BLaER1 treated with 17β-estradiol and CSF1 and Interleukin-3, amounts not matched to agents 10 nM and 100 nM (cell line): ENCODE data around the gene MSRB2.
A peak's percentile ranks its signal among the peaks of the same experiment; 100 is the strongest.
"Not testable (repeated sequence)": the region's sequence is repeated elsewhere in the genome, so short reads cannot be mapped to it uniquely, and the experiment has no call there.

Source experiments
- H3K27ac ChIP-seq, 11 experiments: shearing (Covaris generic); formaldehyde crosslinking; 2 replicates each; pipeline ENCODE4 v1.8.1; 2022
- H3K27me3 ChIP-seq, 11 experiments: shearing (Covaris generic); formaldehyde crosslinking; 2 replicates each; pipeline ENCODE4 v1.8.1; 2022
- H3K36me3 ChIP-seq, 11 experiments: shearing (Covaris generic); formaldehyde crosslinking; 2 replicates each; pipeline ENCODE4 v1.8.1; 2022
- H3K4me1 ChIP-seq, 10 experiments: shearing (Covaris generic); formaldehyde crosslinking; 2 replicates each; pipeline ENCODE4 v1.8.1; 2022
- H3K4me2 ChIP-seq, 11 experiments: shearing (Covaris generic); formaldehyde crosslinking; 2 replicates each; pipeline ENCODE4 v1.8.1; 2022
- H3K4me3 ChIP-seq, 10 experiments: shearing (Covaris generic); formaldehyde crosslinking; 2 replicates each; pipeline ENCODE4 v1.8.1; 2022
- H3K9ac ChIP-seq, 11 experiments: shearing (Covaris generic); formaldehyde crosslinking; 2 replicates each; pipeline ENCODE4 v1.8.1; 2022
- H3K9me3 ChIP-seq, 11 experiments: shearing (Covaris generic); formaldehyde crosslinking; replicated peaks in 1 of 11; 2 replicates each; pipeline ENCODE4 v1.8.1; 2022
- H4K20me1 ChIP-seq, 11 experiments: shearing (Covaris generic); formaldehyde crosslinking; 2 replicates each; pipeline ENCODE4 v1.8.1; 2022
- Cebpa-rat ChIP-seq, 11 experiments: shearing (Covaris generic); IDR thresholded peaks; 2 replicates each; pipeline ENCODE4 v1.8.1; 2022

MSRB2 gene

DNA sequence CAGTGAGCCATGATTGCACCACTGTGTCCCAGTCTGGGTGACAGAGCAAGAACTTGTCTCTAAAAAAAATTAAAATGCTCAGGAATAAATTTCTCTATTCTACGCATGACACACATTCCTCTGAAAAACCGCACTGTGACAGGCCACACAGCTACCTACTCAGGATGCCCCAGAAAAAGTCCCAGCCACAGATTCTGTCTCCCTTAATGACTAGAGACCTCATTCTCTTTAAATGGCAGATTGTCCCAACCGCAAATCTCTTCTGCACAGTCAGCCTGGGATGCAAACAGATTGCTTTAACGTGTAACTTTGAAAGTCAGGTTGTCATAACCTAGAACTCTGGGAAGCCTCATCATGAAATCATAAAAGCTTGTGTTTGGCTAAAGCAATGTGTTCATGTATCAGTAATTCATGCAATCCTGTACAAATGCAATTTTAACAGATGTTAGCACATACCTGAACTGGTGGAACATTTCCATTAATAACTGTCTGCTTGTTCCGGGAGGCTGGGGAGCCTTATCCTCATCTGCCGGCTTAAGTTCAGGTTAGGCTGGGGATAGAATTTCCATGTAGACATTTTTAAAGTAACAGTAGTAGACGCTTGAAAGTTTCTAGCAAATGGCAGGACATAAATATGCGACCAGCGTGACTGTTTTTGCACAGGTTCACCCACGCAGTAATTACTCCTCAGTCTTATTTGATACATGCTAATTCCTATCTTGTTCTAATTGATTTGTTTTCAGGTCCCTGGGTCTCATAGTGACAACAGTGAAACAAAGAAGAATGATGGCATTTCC lies 26.2 kb upstream of the MSRB2 start:
- no peaks in the 10 kb centered on the region for H3K36me3 ChIP-seq
- TF ChIP-seq Cebpa-rat (IDR thresholded peaks at IDR 0.05), result no peak

GRCh38 chr10:23070092-23070912 lies 25.1 kb upstream of the MSRB2 start:
- H3K4me3 ChIP-seq, H3K4me2 ChIP-seq, H4K20me1 ChIP-seq, H3K9me3 ChIP-seq, H3K36me3 ChIP-seq, H3K27me3 ChIP-seq, H3K9ac ChIP-seq, H3K27ac ChIP-seq: not testable (repeated sequence)
- H3K4me1 ChIP-seq, result peaks cover 0 to 11% (median 0%) of the 10 kb centered on the region in 10 experiments; a peak in 3 of 20 replicates

More for the DNA sequence above, 26.2 kb upstream of the MSRB2 start:
- Histone ChIP-seq H3K9ac (no peak overlapping the region), H4K20me1 (no peaks in the 10 kb centered on the region), H3K4me2 (no peak overlapping the region), H3K4me3 (no peak overlapping the region), H3K9me3 (no peaks in the 10 kb centered on the region), H3K27me3 (no peaks in the 10 kb centered on the region), H3K27ac (no peak overlapping the region), H3K4me1 (peaks cover 0 to 11% (median 0%) of the 10 kb centered on the region in 10 experiments; a peak in 3 of 20 replicates)

DNA sequence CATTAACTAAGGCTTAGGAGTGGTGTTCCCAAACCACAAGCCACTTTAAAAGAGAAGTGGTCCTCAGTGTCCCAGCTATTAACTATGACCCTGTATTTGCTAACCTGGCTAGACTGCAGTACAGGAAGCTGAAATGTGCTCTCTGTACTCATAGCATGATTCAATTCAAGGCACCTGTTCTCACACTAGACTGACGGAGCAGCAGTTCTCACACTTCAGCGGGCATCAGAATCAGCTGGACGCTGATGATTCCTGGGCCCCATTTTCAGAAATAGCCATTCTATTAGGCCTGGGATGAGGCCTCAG lies 24.5 kb upstream of the MSRB2 start:
- no peak overlapping the region for H3K4me3 ChIP-seq
- no peaks in the 10 kb centered on the region for H3K9me3 ChIP-seq
- no peak for TF ChIP-seq Cebpa-rat (IDR thresholded peaks at IDR 0.05)
- H3K4me2 ChIP-seq, result no peak overlapping the region
- no peaks in the 10 kb centered on the region for H3K36me3 ChIP-seq
- no peak overlapping the region for H3K9ac ChIP-seq
- no peak overlapping the region for H3K27ac ChIP-seq
- peaks cover 0 to 11% (median 0%) of the 10 kb centered on the region in 10 experiments; a peak in 3 of 20 replicates for H3K4me1 ChIP-seq
- no peaks in the 10 kb centered on the region for H3K27me3 ChIP-seq
- no peaks in the 10 kb centered on the region for H4K20me1 ChIP-seq

DNA sequence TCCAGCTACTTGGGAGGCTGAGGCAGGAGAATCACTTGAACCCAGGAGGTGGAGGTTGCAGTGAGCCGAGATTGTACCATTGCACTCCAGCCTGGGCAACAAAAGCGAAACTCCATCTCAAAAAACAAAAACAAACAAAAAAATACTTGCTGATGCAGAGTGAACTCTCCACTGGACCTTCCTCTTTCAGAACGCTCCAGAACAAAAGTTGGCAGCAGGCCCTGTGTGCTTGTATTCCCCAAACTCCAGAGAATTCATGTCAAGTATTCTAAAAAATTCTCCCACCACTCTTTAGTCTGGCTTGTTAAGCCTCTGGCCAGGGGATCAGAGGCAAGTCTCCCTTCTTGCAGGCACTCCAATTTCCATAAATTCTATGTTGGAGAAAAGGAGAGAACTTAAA lies 22.8 kb upstream of the MSRB2 start:
- Histone ChIP-seq H3K4me1 (peaks cover 0 to 11% (median 0%) of the 10 kb centered on the region in 10 experiments; a peak in 3 of 20 replicates), H3K4me2 (peak overlapping the region in 2 of 11 experiments; percentile 40 to 54; a peak in 4 of 22 replicates)
- H3K4me3 ChIP-seq, H3K36me3 ChIP-seq, H3K9me3 ChIP-seq, H3K27ac ChIP-seq, H3K9ac ChIP-seq, H3K27me3 ChIP-seq, H4K20me1 ChIP-seq: not testable (repeated sequence)

GRCh38 chr10:23073527-23073926 lies 21.9 kb upstream of the MSRB2 start:
- Histone ChIP-seq H3K4me1 (peaks cover 0 to 11% (median 0%) of the 10 kb centered on the region in 10 experiments; a peak in 3 of 20 replicates), H3K36me3 (no peaks in the 10 kb centered on the region), H3K4me2 (no peak overlapping the region), H3K9me3 (no peaks in the 10 kb centered on the region), H3K27me3 (no peaks in the 10 kb centered on the region), H4K20me1 (no peaks in the 10 kb centered on the region), H3K4me3 (no peak overlapping the region), H3K27ac (no peak overlapping the region), H3K9ac (no peak overlapping the region)
- no peak for TF ChIP-seq Cebpa-rat (IDR thresholded peaks at IDR 0.05)

DNA sequence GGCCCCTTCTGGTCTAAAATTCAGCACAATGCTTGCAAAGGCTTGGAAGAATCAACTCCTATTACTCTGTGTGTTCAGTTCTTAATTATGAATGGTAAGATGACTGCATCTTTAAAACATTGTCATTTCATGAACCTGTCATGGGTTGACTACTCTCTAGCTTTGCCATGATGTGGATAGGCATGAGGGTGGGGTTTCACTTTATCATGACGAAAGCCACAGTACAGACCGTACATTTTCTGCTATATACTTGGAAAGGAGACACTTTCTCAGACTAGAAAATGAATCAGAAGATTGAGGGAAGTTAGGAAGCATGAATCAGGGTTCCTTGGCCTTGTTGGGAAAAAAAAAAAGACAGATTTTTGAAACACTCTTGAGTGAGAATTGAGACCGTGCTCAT lies 19.7 kb upstream of the MSRB2 start:
- no peak overlapping the region for H3K4me3 ChIP-seq
- peaks cover 0 to 11% (median 0%) of the 10 kb centered on the region in 10 experiments; a peak in 3 of 20 replicates for H3K4me1 ChIP-seq
- H3K4me2 ChIP-seq, result no peak overlapping the region
- no peaks in the 10 kb centered on the region for H3K36me3 ChIP-seq
- TF ChIP-seq Cebpa-rat (IDR thresholded peaks at IDR 0.05), result no peak
- no peak overlapping the region for H3K27ac ChIP-seq
- H3K9me3 ChIP-seq, result no peaks in the 10 kb centered on the region
- no peak overlapping the region for H3K9ac ChIP-seq
- H3K27me3 ChIP-seq, result no peaks in the 10 kb centered on the region
- no peaks in the 10 kb centered on the region for H4K20me1 ChIP-seq

DNA sequence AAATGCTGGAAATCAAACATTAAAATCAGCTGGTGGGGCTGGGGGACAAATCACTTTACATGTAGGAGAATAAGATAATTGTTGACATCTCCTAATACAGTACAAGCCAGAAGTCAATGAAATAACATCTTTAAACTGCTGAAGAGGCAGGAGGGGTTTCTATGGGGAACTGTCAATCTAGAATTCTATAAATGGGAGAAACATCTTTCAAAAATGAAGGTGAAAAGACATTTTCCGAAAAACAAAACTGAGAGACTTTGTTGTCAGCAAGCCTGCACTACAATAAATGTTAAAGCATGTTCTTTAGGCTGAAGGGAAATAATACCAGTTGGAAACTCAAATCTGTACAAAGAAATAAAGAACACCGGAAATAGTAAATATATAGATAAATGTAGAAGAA lies 17.3 kb upstream of the MSRB2 start:
- H4K20me1 ChIP-seq, result no peaks in the 10 kb centered on the region
- no peak overlapping the region for H3K4me3 ChIP-seq
- no peak overlapping the region for H3K27ac ChIP-seq
- H3K27me3 ChIP-seq, result no peaks in the 10 kb centered on the region
- no peak overlapping the region for H3K4me2 ChIP-seq
- H3K9ac ChIP-seq, result no peak overlapping the region
- no peaks in the 10 kb centered on the region for H3K36me3 ChIP-seq
- TF ChIP-seq Cebpa-rat (IDR thresholded peaks at IDR 0.05), result no peak
- no peaks in the 10 kb centered on the region for H3K9me3 ChIP-seq
- H3K4me1 ChIP-seq, result no peaks in the 10 kb centered on the region

DNA sequence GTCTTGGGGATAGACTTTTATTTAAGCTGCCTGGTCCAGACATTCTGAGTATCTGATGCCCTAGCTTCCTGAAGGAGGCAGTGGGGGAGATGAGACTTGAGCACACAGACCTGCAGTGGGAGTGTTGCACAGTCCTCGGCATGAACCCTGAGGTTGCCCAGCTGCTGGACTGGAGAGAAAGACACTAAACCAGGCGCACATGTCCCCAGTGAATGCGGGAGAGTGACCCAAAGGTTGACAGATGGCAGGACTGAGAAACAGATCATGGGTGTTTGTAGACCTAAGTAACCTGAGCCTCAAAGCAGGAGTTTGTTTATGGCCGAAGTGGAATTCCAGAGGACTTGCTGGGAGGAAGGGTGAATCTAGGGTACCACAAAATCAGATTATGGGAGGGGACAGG lies 15.7 kb upstream of the MSRB2 start:
- Histone ChIP-seq H4K20me1 (no peaks in the 10 kb centered on the region), H3K27me3 (no peaks in the 10 kb centered on the region), H3K9ac (no peak overlapping the region), H3K4me3 (no peak overlapping the region), H3K4me1 (no peaks in the 10 kb centered on the region), H3K27ac (no peak overlapping the region), H3K4me2 (no peak overlapping the region), H3K9me3 (peaks cover 0 to 3% (median 0%) of the 10 kb centered on the region in 11 experiments; a peak in 3 of 22 replicates), H3K36me3 (no peaks in the 10 kb centered on the region)
- TF ChIP-seq Cebpa-rat (IDR thresholded peaks at IDR 0.05), result no peak

GRCh38 chr10:23080262-23080661 lies 15.1 kb upstream of the MSRB2 start:
- Histone ChIP-seq H3K36me3 (no peaks in the 10 kb centered on the region), H3K27me3 (no peaks in the 10 kb centered on the region), H3K27ac (no peak overlapping the region), H3K9ac (no peak overlapping the region), H4K20me1 (no peaks in the 10 kb centered on the region), H3K9me3 (peaks cover 0 to 4% (median 0%) of the 10 kb centered on the region in 11 experiments; a peak in 3 of 22 replicates), H3K4me3 (no peak overlapping the region), H3K4me1 (no peaks in the 10 kb centered on the region), H3K4me2 (no peak overlapping the region)
- no peak for TF ChIP-seq Cebpa-rat (IDR thresholded peaks at IDR 0.05)
